CD14-positive monocyte (primary cell): Measurements from ENCODE around the gene S100A13. TPM values are rescaled to one million over a fixed set of nuclear protein-coding genes. Genes with fewer than 3 reads are reported as not detected.

Source experiments
- DNase-seq, 3 donors: peaks; one replicate each; pipeline ENCODE4 v3.0.0-alpha.2; 2011 to 2022
- H2AFZ ChIP-seq: 2 replicates; pipeline ENCODE4 v1.6.0; 2012; ENCODE audit warnings: mild to moderate bottlenecking, low read depth, low read length, inconsistent platforms; ENCODE audit not compliant: insufficient read depth, poor library complexity, severe bottlenecking
- H3K27ac ChIP-seq, 2 donors: 1 replicate in 1 of 2; 2 replicates in 1 of 2; pipeline ENCODE4 v1.5.1; 2012 to 2013; ENCODE audit warnings: low read length in 2 of 2, control low read depth in 1 of 2, inconsistent platforms in 1 of 2, low read depth in 1 of 2, mild to moderate bottlenecking in 1 of 2
- H3K27me3 ChIP-seq, 2 donors: one replicate each; pipeline versions ENCODE4 v1.6.0 to v1.6.1; 2011 to 2013; ENCODE audit warnings: low read length in 2 of 2; ENCODE audit not compliant: control insufficient read depth in 2 of 2, insufficient read depth in 2 of 2
- H3K36me3 ChIP-seq, 2 donors: replicated peaks in 1 of 2; 1 replicate in 1 of 2; 2 replicates in 1 of 2; pipeline versions ENCODE4 v1.5.1 to v1.6.1; 2012 to 2013; ENCODE audit warnings: low read length in 2 of 2, control low read depth in 1 of 2, inconsistent platforms in 1 of 2, mild to moderate bottlenecking in 1 of 2; ENCODE audit not compliant: insufficient read depth in 2 of 2, control insufficient read depth in 1 of 2
- H3K4me1 ChIP-seq, 2 donors: 1 replicate in 1 of 2; 2 replicates in 1 of 2; pipeline versions ENCODE4 v1.5.1 to v1.6.1; 2012 to 2013; ENCODE audit warnings: low read length in 2 of 2, control low read depth in 1 of 2, inconsistent platforms in 1 of 2, mild to moderate bottlenecking in 1 of 2, moderate library complexity in 1 of 2; ENCODE audit not compliant: insufficient read depth in 2 of 2, control insufficient read depth in 1 of 2
- H3K4me2 ChIP-seq: replicated peaks from 2 replicates; pipeline ENCODE3; 2012; ENCODE audit warnings: low read length, moderate library complexity, mild to moderate bottlenecking; ENCODE audit not compliant: poor library complexity, severe bottlenecking; ENCODE audit errors: extremely low read depth
- H3K4me3 ChIP-seq, 3 experiments: fragments of 200-600 bp in 1 of 3; sonication (generic) in 1 of 3; replicated peaks in 1 of 3; 1 replicate in 2 of 3; 2 replicates in 1 of 3; pipeline ENCODE4 v1.5.1; 2011 to 2013; ENCODE audit warnings: low read length in 3 of 3, mild to moderate bottlenecking in 3 of 3, control low read depth in 2 of 3, low read depth in 2 of 3, inconsistent platforms in 1 of 3, moderate library complexity in 1 of 3
- H3K79me2 ChIP-seq: 2 replicates; pipeline ENCODE4 v1.6.0; 2012; ENCODE audit warnings: mild to moderate bottlenecking, control low read depth, inconsistent platforms, low read length, moderate library complexity; ENCODE audit not compliant: insufficient read depth
- H3K9ac ChIP-seq: 2 replicates; pipeline ENCODE4 v1.6.0; 2017; ENCODE audit warnings: low read length, mild to moderate bottlenecking; ENCODE audit not compliant: insufficient read depth, poor library complexity, severe bottlenecking
- H3K9me3 ChIP-seq, 2 donors: replicated peaks in 1 of 2; 1 replicate in 1 of 2; 2 replicates in 1 of 2; pipeline versions ENCODE4 v1.5.1 to v1.6.1; 2012 to 2013; ENCODE audit warnings: low read length in 2 of 2, control low read depth in 1 of 2; ENCODE audit not compliant: control insufficient read depth in 1 of 2, insufficient read depth in 1 of 2
- H4K20me1 ChIP-seq: 2 replicates; pipeline ENCODE4 v1.6.0; 2012; ENCODE audit warnings: mild to moderate bottlenecking, low read length, control low read depth, moderate library complexity; ENCODE audit not compliant: insufficient read depth
- H3K27ac Mint-ChIP-seq, 7 donors: one replicate each; pipeline ENCODE4 v1.8.0; 2020; ENCODE audit warnings: mild to moderate bottlenecking in 7 of 7, mixed read lengths in 7 of 7, moderate library complexity in 6 of 7, inconsistent platforms in 2 of 7
- H3K27me3 Mint-ChIP-seq, 3 donors: one replicate each; pipeline ENCODE4 v1.8.0; 2021 to 2022; ENCODE audit warnings: low read depth in 3 of 3, mild to moderate bottlenecking in 3 of 3, mixed read lengths in 3 of 3, moderate library complexity in 3 of 3, inconsistent platforms in 1 of 3
- H3K36me3 Mint-ChIP-seq, 2 donors: one replicate each; pipeline ENCODE4 v1.8.0; 2020; ENCODE audit warnings: mixed read lengths in 2 of 2, inconsistent platforms in 1 of 2, mild to moderate bottlenecking in 1 of 2
- H3K4me1 Mint-ChIP-seq: one replicate; pipeline ENCODE4 v1.8.0; 2020; ENCODE audit warnings: mild to moderate bottlenecking, mixed read lengths
- H3K4me3 Mint-ChIP-seq, 2 donors: one replicate each; pipeline ENCODE4 v1.8.0; 2020; ENCODE audit warnings: mild to moderate bottlenecking in 2 of 2, mixed read lengths in 2 of 2, moderate library complexity in 1 of 2
- H3K9me3 Mint-ChIP-seq, 7 donors: one replicate each; pipeline ENCODE4 v1.8.0; 2020 to 2022; ENCODE audit warnings: mixed read lengths in 7 of 7, mild to moderate bottlenecking in 6 of 7, moderate library complexity in 6 of 7, inconsistent platforms in 2 of 7
- CTCF ChIP-seq: fragments of 200-600 bp; IDR thresholded peaks from one replicate; pipeline ENCODE4 v1.8.0; 2022; ENCODE audit warnings: antibody characterized with exemption, mild to moderate bottlenecking
- WGBS: methylation state at CpG from one replicate; pipeline ENCODE4 v1.1.5; 2013; ENCODE audit warnings: missing lambda C conversion rate; ENCODE audit not compliant: insufficient coverage; 5-methylcytosine and 5-hydroxymethylcytosine counted together
- intact Hi-C, 2 donors: fragments of 100-400 bp; cut with micrococcal nuclease; formaldehyde crosslinking; loops; one replicate each; pipeline versions ENCODE4 v1.15.0 to v1.15.1; 2023
- polyA plus RNA-seq, 3 donors: library from polyadenylated mRNA; depleted of rRNA in 1 of 3; unstranded in 2 of 3; stranded (reverse) in 1 of 3; fragments of 300-500 nt in 2 of 3; fragments of >200 nt in 1 of 3; fragmentation: Illumina TruSeq in 2 of 3; gene quantifications; 1 replicate in 2 of 3; 2 replicates in 1 of 3; pipeline ENCODE4 v1.2.3, GENCODE V29; 2012 to 2021

S100A13 gene
- polyA plus RNA-seq, 3 donors, result 2.5 to 13.9 (median 2.6) TPM

- H3K27ac Mint-ChIP-seq, result peak overlapping the region in 6 of 7 donors; percentile 19 to 90 (median 80)
Measured at GRCh38 chr1:153571706-153572105, 55.6 kb downstream of the S100A13 start.

GRCh38 chr1:153570874-153571273, 56.4 kb downstream of the S100A13 start:
- Histone ChIP-seq H3K27me3 (no peaks in the 10 kb centered on the region), H3K9ac (no peak overlapping the region), H3K4me1 (peaks cover 54 to 55% of the 10 kb centered on the region in 2 donors), H3K79me2 (peaks cover 13% of the 10 kb centered on the region), H3K4me2 (no peak overlapping the region), H3K27ac (no peak overlapping the region), H4K20me1 (no peaks in the 10 kb centered on the region), H2AFZ (no peak overlapping the region), H3K36me3 (no peaks in the 10 kb centered on the region), H3K9me3 (no peaks in the 10 kb centered on the region), H3K4me3 (no peak overlapping the region)
- no peak for TF ChIP-seq CTCF
- Mint-ChIP-seq H3K4me1 (peaks cover 54% of the 10 kb centered on the region), H3K27me3 (peaks cover 0 to 8% (median 2%) of the 10 kb centered on the region in 3 donors), H3K9me3 (peaks cover 0 to 3% (median 0%) of the 10 kb centered on the region in 7 donors), H3K4me3 (no peak overlapping the region), H3K27ac (peak overlapping the region in 1 of 7 donors; percentile 73), H3K36me3 (peaks cover 0 to 5% of the 10 kb centered on the region in 2 donors)
- DNase-seq, result no peak
- intact Hi-C loops, result loop anchor here (10.0 kb wide), 2 partner anchors 54 to 206 kb away; partner anchors contain the start of genes S100A1 (in 1 of the 2) and S100A13 (in 1 of the 2)
- WGBS, result 100% methylated on average over 2 of the region's 5 CpGs

More at GRCh38 chr1:153571706-153572105, 55.6 kb downstream of the S100A13 start:
- H3K9ac ChIP-seq, result no peak overlapping the region
- no peaks in the 10 kb centered on the region for H3K9me3 ChIP-seq
- peaks cover 0 to 3% (median 0%) of the 10 kb centered on the region in 7 donors for H3K9me3 Mint-ChIP-seq
- H3K36me3 ChIP-seq, result no peaks in the 10 kb centered on the region
- peaks cover 48% of the 10 kb centered on the region for H3K4me1 Mint-ChIP-seq
- H3K79me2 ChIP-seq, result peaks cover 12% of the 10 kb centered on the region
- no peak overlapping the region for H3K4me3 Mint-ChIP-seq
- peaks cover 47% of the 10 kb centered on the region in 2 donors for H3K4me1 ChIP-seq
- no peaks in the 10 kb centered on the region for H3K27me3 ChIP-seq
- no peaks in the 10 kb centered on the region for H4K20me1 ChIP-seq
- no peak overlapping the region for H3K4me2 ChIP-seq
- H3K27ac ChIP-seq, result peak overlapping the region; percentile 59 to 66
- WGBS, result 60% methylated on average over 3 of the region's 7 CpGs
- intact Hi-C loops, result loop anchor here (10.0 kb wide), 2 partner anchors 53 to 207 kb away; partner anchors contain the start of genes S100A1 (in 1 of the 2) and S100A13 (in 1 of the 2)
- no peak for TF ChIP-seq CTCF
- no peak overlapping the region for H2AFZ ChIP-seq
- H3K27me3 Mint-ChIP-seq, result peaks cover 0 to 8% (median 2%) of the 10 kb centered on the region in 3 donors
- DNase-seq, result no peak
- H3K4me3 ChIP-seq, result no peak overlapping the region
- H3K36me3 Mint-ChIP-seq, result peaks cover 0 to 5% of the 10 kb centered on the region in 2 donors
